K562 (cell line): ENCODE measurements around the gene USP2. TPM values are rescaled to one million over a fixed set of nuclear protein-coding genes. Genes with fewer than 3 reads are reported as not detected.
A peak's percentile ranks its signal among the peaks of the same experiment; 100 is the strongest.

Source experiments
- FIP1L1 ChIP-seq: fragments of 200-400 bp; formaldehyde crosslinking; IDR thresholded peaks from 2 replicates; pipeline ENCODE4 v1.6.1; 2018; ENCODE audit warnings: mild to moderate bottlenecking, low read depth, low read length; ENCODE audit not compliant: poor library complexity, severe bottlenecking
- MAZ ChIP-seq, 2 experiments: fragments of 450-650 bp in 1 of 2; sonication (generic) in 1 of 2; formaldehyde crosslinking; IDR thresholded peaks in 1 of 2; conservative IDR thresholded peaks in 1 of 2; 2 replicates each; pipeline versions ENCODE4 v1.4.0 to v1.5.0; 2020; ENCODE audit warnings: mild to moderate bottlenecking in 1 of 2, missing genetic modification reagents in 1 of 2
- ZBED1 ChIP-seq: IDR thresholded peaks from 2 replicates; pipeline ENCODE4 v1.6.1; 2014
- ZBTB5 ChIP-seq: fragments of 450-650 bp; IDR thresholded peaks from 2 replicates; pipeline ENCODE4 v1.6.1; 2017; ENCODE audit warnings: antibody characterized with exemption
- polyA plus RNA-seq, 8 experiments: library from polyadenylated mRNA; depleted of rRNA in 4 of 8; stranded (reverse) in 5 of 8; unstranded in 3 of 8; fragments of >200 nt; fragmentation: Nextera tagmentation in 2 of 8; fragmentation: Illumina TruSeq in 1 of 8; extraction: Ambion mirVana in 2 of 8; extraction: Trizol in 1 of 8; gene quantifications; 2 replicates each; pipeline versions ENCODE4 v1.2.1 to v1.2.3, GENCODE V29; 2011 to 2014; ENCODE audit warnings: inconsistent platforms in 1 of 8, missing spikeins in 1 of 8
- total RNA-seq, 7 experiments: library from RNA; depleted of rRNA in 6 of 7; stranded (reverse); fragments of >200 nt in 6 of 7; fragmentation: Illumina TruSeq in 2 of 7; extraction: Trizol in 2 of 7; gene quantifications; 2 replicates each; pipeline versions ENCODE4 v1.2.1 to v1.2.3, GENCODE V29; 2011 to 2021; ENCODE audit warnings: low replicate concordance in 1 of 7
- TF ChIP-seq, protein P1 (sequence below): fragments of 200-600 bp; sonication (generic); IDR thresholded peaks from one replicate; pipeline ENCODE4 v1.6.1; 2012; ENCODE audit warnings: mild to moderate bottlenecking, low read depth, low read length, inconsistent platforms

Gene USP2
- total and polyA plus RNA-seq, 9 of the 15 experiments (the other 6 are each of a cell fraction or from before 2014, with no cell fraction given) = 2.8 to 16.9 (median 3.9) TPM

DNA sequence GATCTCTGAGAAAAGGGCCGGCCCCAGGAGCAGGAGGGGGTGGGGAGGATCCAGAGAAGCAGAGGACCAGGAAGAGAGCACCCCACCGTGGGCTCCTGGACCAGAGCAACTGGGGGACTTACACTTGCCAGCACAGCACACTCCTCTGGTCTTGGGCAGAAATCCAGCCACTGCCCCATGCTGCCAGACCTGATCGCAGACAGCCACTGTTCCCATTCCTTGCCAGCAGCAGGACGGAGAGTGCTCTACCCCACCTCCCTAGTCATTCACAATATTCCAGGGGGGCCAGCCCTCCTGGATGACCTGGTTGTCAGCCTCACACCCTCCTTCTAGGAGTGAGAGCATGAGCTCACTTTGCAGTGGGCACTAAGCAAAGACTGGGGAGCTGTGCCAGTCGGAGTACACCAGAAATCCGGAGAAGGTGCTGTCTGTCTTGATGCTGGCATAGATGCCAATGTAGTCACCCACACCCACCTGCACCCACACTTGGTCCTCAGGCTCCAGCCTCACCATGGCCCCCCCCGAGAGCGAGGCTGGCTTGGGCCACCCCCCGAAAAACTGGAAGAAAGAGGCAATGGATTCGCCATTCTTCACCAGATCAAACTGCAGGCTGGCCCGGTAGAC lies 42.4 kb downstream of the USP2 start (continued):
- TF ChIP-seq, protein P1, sequence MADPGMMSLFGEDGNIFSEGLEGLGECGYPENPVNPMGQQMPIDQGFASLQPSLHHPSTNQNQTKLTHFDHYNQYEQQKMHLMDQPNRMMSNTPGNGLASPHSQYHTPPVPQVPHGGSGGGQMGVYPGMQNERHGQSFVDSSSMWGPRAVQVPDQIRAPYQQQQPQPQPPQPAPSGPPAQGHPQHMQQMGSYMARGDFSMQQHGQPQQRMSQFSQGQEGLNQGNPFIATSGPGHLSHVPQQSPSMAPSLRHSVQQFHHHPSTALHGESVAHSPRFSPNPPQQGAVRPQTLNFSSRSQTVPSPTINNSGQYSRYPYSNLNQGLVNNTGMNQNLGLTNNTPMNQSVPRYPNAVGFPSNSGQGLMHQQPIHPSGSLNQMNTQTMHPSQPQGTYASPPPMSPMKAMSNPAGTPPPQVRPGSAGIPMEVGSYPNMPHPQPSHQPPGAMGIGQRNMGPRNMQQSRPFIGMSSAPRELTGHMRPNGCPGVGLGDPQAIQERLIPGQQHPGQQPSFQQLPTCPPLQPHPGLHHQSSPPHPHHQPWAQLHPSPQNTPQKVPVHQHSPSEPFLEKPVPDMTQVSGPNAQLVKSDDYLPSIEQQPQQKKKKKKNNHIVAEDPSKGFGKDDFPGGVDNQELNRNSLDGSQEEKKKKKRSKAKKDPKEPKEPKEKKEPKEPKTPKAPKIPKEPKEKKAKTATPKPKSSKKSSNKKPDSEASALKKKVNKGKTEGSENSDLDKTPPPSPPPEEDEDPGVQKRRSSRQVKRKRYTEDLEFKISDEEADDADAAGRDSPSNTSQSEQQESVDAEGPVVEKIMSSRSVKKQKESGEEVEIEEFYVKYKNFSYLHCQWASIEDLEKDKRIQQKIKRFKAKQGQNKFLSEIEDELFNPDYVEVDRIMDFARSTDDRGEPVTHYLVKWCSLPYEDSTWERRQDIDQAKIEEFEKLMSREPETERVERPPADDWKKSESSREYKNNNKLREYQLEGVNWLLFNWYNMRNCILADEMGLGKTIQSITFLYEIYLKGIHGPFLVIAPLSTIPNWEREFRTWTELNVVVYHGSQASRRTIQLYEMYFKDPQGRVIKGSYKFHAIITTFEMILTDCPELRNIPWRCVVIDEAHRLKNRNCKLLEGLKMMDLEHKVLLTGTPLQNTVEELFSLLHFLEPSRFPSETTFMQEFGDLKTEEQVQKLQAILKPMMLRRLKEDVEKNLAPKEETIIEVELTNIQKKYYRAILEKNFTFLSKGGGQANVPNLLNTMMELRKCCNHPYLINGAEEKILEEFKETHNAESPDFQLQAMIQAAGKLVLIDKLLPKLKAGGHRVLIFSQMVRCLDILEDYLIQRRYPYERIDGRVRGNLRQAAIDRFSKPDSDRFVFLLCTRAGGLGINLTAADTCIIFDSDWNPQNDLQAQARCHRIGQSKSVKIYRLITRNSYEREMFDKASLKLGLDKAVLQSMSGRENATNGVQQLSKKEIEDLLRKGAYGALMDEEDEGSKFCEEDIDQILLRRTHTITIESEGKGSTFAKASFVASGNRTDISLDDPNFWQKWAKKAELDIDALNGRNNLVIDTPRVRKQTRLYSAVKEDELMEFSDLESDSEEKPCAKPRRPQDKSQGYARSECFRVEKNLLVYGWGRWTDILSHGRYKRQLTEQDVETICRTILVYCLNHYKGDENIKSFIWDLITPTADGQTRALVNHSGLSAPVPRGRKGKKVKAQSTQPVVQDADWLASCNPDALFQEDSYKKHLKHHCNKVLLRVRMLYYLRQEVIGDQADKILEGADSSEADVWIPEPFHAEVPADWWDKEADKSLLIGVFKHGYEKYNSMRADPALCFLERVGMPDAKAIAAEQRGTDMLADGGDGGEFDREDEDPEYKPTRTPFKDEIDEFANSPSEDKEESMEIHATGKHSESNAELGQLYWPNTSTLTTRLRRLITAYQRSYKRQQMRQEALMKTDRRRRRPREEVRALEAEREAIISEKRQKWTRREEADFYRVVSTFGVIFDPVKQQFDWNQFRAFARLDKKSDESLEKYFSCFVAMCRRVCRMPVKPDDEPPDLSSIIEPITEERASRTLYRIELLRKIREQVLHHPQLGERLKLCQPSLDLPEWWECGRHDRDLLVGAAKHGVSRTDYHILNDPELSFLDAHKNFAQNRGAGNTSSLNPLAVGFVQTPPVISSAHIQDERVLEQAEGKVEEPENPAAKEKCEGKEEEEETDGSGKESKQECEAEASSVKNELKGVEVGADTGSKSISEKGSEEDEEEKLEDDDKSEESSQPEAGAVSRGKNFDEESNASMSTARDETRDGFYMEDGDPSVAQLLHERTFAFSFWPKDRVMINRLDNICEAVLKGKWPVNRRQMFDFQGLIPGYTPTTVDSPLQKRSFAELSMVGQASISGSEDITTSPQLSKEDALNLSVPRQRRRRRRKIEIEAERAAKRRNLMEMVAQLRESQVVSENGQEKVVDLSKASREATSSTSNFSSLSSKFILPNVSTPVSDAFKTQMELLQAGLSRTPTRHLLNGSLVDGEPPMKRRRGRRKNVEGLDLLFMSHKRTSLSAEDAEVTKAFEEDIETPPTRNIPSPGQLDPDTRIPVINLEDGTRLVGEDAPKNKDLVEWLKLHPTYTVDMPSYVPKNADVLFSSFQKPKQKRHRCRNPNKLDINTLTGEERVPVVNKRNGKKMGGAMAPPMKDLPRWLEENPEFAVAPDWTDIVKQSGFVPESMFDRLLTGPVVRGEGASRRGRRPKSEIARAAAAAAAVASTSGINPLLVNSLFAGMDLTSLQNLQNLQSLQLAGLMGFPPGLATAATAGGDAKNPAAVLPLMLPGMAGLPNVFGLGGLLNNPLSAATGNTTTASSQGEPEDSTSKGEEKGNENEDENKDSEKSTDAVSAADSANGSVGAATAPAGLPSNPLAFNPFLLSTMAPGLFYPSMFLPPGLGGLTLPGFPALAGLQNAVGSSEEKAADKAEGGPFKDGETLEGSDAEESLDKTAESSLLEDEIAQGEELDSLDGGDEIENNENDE = no peak
- no peak for TF ChIP-seq ZBED1
- no peak for TF ChIP-seq MAZ (CRISPR knock-in tag; conservative IDR thresholded peaks at IDR 0.05 in 1 of 2, IDR thresholded peaks at IDR 0.05 in 1 of 2)
- TF ChIP-seq FIP1L1 = no peak
- TF ChIP-seq ZBTB5 = peak; percentile 61; the same call in 1 of the 2 replicates
- TF ChIP-seq, all 486 proteins: peak for 4
